Kidney epithelial cell (primary cell): ENCODE data around the gene ZYG11A. TPM values are rescaled to one million over a fixed set of nuclear protein-coding genes. Genes with fewer than 3 reads are reported as not detected.
A peak's percentile ranks its signal among the peaks of the same experiment; 100 is the strongest.

ENCODE experiments used
- DNase-seq: peaks from one replicate; pipeline ENCODE4 v3.0.0-alpha.2; 2010; ENCODE audit warnings: low read depth
- H3K27me3 ChIP-seq: 2 replicates; pipeline ENCODE4 v1.6.0; 2011; ENCODE audit warnings: low read length; ENCODE audit not compliant: control insufficient read depth, insufficient read depth
- H3K36me3 ChIP-seq: 2 replicates; pipeline ENCODE4 v1.5.1; 2011; ENCODE audit warnings: low read length; ENCODE audit not compliant: control insufficient read depth, insufficient read depth
- H3K4me3 ChIP-seq: 2 replicates; pipeline ENCODE4 v1.5.1; 2011; ENCODE audit warnings: low read depth, mild to moderate bottlenecking, control low read depth, low read length
- CTCF ChIP-seq: IDR thresholded peaks from 2 replicates; pipeline ENCODE4 v1.5.1; 2011; ENCODE audit warnings: mild to moderate bottlenecking, moderate library complexity, low read length, control low read depth, inconsistent platforms; ENCODE audit not compliant: insufficient read depth, poor library complexity, severe bottlenecking
- total RNA-seq: library from RNA; depleted of rRNA; stranded (reverse); fragments of >200 nt; gene quantifications from 2 replicates; pipeline ENCODE4 v1.2.3, GENCODE V29; 2015

Gene ZYG11A
- total RNA-seq, 1 donor from 2014 or later: 0.50 TPM

- DNase-seq: no peak
- H3K4me3 ChIP-seq: no peak overlapping the region
- TF ChIP-seq CTCF: no peak
- no peaks in the 10 kb centered on the region for H3K27me3 ChIP-seq
- peaks cover 1% of the 10 kb centered on the region for H3K36me3 ChIP-seq
These were observed 77.3 kb downstream of the ZYG11A start for GRCh38 chr1:52919723-52920483.

GRCh38 chr1:52920791-52921291, 78.3 kb downstream of the ZYG11A start:
- no peak for DNase-seq
- TF ChIP-seq CTCF: no peak
- Histone ChIP-seq H3K4me3 (peak overlapping the region; percentile 56), H3K27me3 (no peaks in the 10 kb centered on the region), H3K36me3 (peaks cover 1% of the 10 kb centered on the region)

GRCh38 chr1:52925571-52926005, 83.0 kb downstream of the ZYG11A start:
- H3K36me3 ChIP-seq: no peaks in the 10 kb centered on the region
- no peak for TF ChIP-seq CTCF

GRCh38 chr1:52926864-52927211, 84.3 kb downstream of the ZYG11A start:
- no peak for TF ChIP-seq CTCF
- DNase-seq: no peak
- H3K4me3 ChIP-seq: peak overlapping the region; percentile 69
- no peaks in the 10 kb centered on the region for H3K36me3 ChIP-seq
- H3K27me3 ChIP-seq: no peaks in the 10 kb centered on the region

More at GRCh38 chr1:52925571-52926005, 83.0 kb downstream of the ZYG11A start:
- Histone ChIP-seq H3K27me3 (no peaks in the 10 kb centered on the region), H3K4me3 (no peak overlapping the region)
- DNase-seq: no peak

GRCh38 chr1:52927212-52928014, 84.9 kb downstream of the ZYG11A start, which contains the start of gene SCP2:
Gene SCP2 (plus strand): TSS chr1:52927276. CDS start chr1:52927397, 121 bp downstream.
- no peak for TF ChIP-seq CTCF
- DNase-seq: no peak
- H3K4me3 ChIP-seq: peak within 1 kb of the TSS; percentile 69
- H3K36me3 ChIP-seq: no peaks in the 10 kb centered on the region
- no peaks in the 10 kb centered on the region for H3K27me3 ChIP-seq
